D721Med (cell line): ENCODE results near the gene ARHGAP8.

Source experiments
- DNase-seq: peaks from one replicate; pipeline ENCODE4 v3.0.0; 2011; ENCODE audit warnings: low spot score; ENCODE audit not compliant: insufficient read length
- FAIRE-seq: peaks from 2 replicates; lab custom pipeline; 2011; peaks lifted over from hg19 to GRCh38; lab: Jason Lieb, UNC
- CTCF ChIP-seq: IDR thresholded peaks from 2 replicates; pipeline ENCODE4 v1.5.1; 2012; ENCODE audit warnings: mild to moderate bottlenecking, control low read depth; ENCODE audit not compliant: insufficient read depth; ENCODE audit errors: missing control alignments

The ARHGAP8 gene

GRCh38 chr22:44759430-44760310 lies 7.3 kb downstream of the ARHGAP8 start:
- no peak for TF ChIP-seq CTCF
- no peak for DNase-seq
- FAIRE-seq, result no peak

- FAIRE-seq (no peak), DNase-seq (no peak)
- no peak for TF ChIP-seq CTCF
These were observed 8.1 kb downstream of the ARHGAP8 start for GRCh38 chr22:44760476-44760875.

- no peak for TF ChIP-seq CTCF
- DNase-seq, result no peak
- FAIRE-seq, result no peak
These were observed 8.7 kb downstream of the ARHGAP8 start for GRCh38 chr22:44761025-44761424.

- TF ChIP-seq CTCF, result no peak
- no peak for DNase-seq
- FAIRE-seq, result no peak
These were observed 12.0 kb downstream of the ARHGAP8 start for GRCh38 chr22:44764373-44764772.

- FAIRE-seq, result no peak
- TF ChIP-seq CTCF, result no peak
- no peak for DNase-seq
These were observed 12.6 kb downstream of the ARHGAP8 start for GRCh38 chr22:44764974-44765373.

- DNase-seq (no peak), FAIRE-seq (no peak)
- TF ChIP-seq CTCF, result no peak
These were observed 13.4 kb downstream of the ARHGAP8 start for GRCh38 chr22:44765571-44766285.
